PC-9 (cell line): ENCODE results near the gene PRKG1. TPM values are rescaled to one million over a fixed set of nuclear protein-coding genes. Genes with fewer than 3 reads are reported as not detected.

ENCODE experiments used
- BruUV-seq: library from RNA; stranded (reverse); fragments of 400-500 nt; replicated peaks from 2 replicates; lab custom pipeline; 2021; lab: Mats Ljungman, UMichigan
- CTCF ChIA-PET: fragments of 300-600 bp; sonication (Branson Sonifier 250); formaldehyde crosslinking; loops from one replicate; lab custom pipeline; 2022; ENCODE audit warnings: antibody characterized with exemption; lab: Charles Lee
- POLR2A ChIA-PET: fragments of 300-600 bp; sonication (Branson Sonifier 250); formaldehyde crosslinking; loops from one replicate; lab custom pipeline; 2022; ENCODE audit warnings: antibody characterized with exemption; ENCODE audit not compliant: unreplicated experiment; lab: Charles Lee
- DNase-seq, 2 experiments: peaks; one replicate each; pipeline versions ENCODE4 v3.0.0 to v3.0.0-alpha.2; 2015 to 2022; ENCODE audit warnings: mixed read lengths in 1 of 2
- H2AFZ ChIP-seq: fragments of 200-600 bp; sonication (generic); 2 replicates; pipeline ENCODE4 v1.8.1; 2017; ENCODE audit warnings: antibody characterized with exemption
- H3F3A ChIP-seq: fragments of 200-600 bp; sonication (generic); 2 replicates; pipeline ENCODE4 v1.8.1; 2017; ENCODE audit warnings: antibody characterized with exemption, mild to moderate bottlenecking, low read depth; ENCODE audit not compliant: insufficient read depth
- H3K27ac ChIP-seq: fragments of 200-600 bp; sonication (generic); 2 replicates; pipeline ENCODE4 v1.6.1; 2016; ENCODE audit warnings: mixed run types
- H3K27me3 ChIP-seq: fragments of 200-600 bp; sonication (generic); 2 replicates; pipeline ENCODE4 v1.6.1; 2016; ENCODE audit warnings: low read depth, mixed run types; ENCODE audit not compliant: insufficient read depth
- H3K36me3 ChIP-seq: fragments of 200-600 bp; sonication (generic); 2 replicates; pipeline ENCODE4 v1.6.1; 2016; ENCODE audit warnings: low read depth, mixed run types
- H3K4me1 ChIP-seq: fragments of 200-600 bp; sonication (generic); replicated peaks from 2 replicates; pipeline ENCODE4 v1.6.1; 2016; ENCODE audit warnings: mixed run types; ENCODE audit not compliant: insufficient read depth
- H3K4me2 ChIP-seq: fragments of 200-600 bp; sonication (generic); 2 replicates; pipeline ENCODE4 v1.6.1; 2017; ENCODE audit warnings: mixed run types
- H3K4me3 ChIP-seq: fragments of 200-600 bp; sonication (generic); 2 replicates; pipeline ENCODE4 v1.6.1; 2016; ENCODE audit warnings: mixed run types
- H3K79me2 ChIP-seq: fragments of 200-600 bp; sonication (generic); 2 replicates; pipeline ENCODE4 v1.6.1; 2017; ENCODE audit warnings: low read depth, mixed run types
- H3K9me2 ChIP-seq: fragments of 200-600 bp; sonication (generic); 2 replicates; pipeline ENCODE4 v1.8.1; 2017; ENCODE audit warnings: mild to moderate bottlenecking; ENCODE audit not compliant: insufficient read depth
- H3K9me3 ChIP-seq: fragments of 200-600 bp; sonication (generic); 2 replicates; pipeline ENCODE4 v1.8.1; 2016; ENCODE audit warnings: low read depth; ENCODE audit not compliant: insufficient read depth
- H4K20me1 ChIP-seq: fragments of 200-600 bp; sonication (generic); 2 replicates; pipeline ENCODE4 v1.8.1; 2017; ENCODE audit not compliant: insufficient read depth
- EZH2 ChIP-seq: fragments of 200-600 bp; sonication (generic); IDR thresholded peaks from 2 replicates; pipeline ENCODE4 v1.8.0; 2017; ENCODE audit warnings: antibody characterized with exemption, low read depth
- intact Hi-C: fragments of 100-400 bp; cut with micrococcal nuclease; formaldehyde crosslinking; loops from one replicate; pipeline ENCODE4 v1.10.0; 2022; ENCODE audit not compliant: unreplicated experiment
- total RNA-seq: library from RNA; stranded (reverse); gene quantifications from 2 replicates; pipeline ENCODE4 v1.2.3, GENCODE V29; 2021
- TF ChIP-seq, protein P1 (sequence below): fragments of 200-600 bp; sonication (generic); conservative IDR thresholded peaks from 2 replicates; pipeline ENCODE4 v1.6.1; 2017; ENCODE audit warnings: mixed run types, antibody characterized with exemption, mild to moderate bottlenecking, moderate library complexity

PRKG1 gene
- total RNA-seq, 1 experiment from 2014 or later, result 0.70 TPM

DNA sequence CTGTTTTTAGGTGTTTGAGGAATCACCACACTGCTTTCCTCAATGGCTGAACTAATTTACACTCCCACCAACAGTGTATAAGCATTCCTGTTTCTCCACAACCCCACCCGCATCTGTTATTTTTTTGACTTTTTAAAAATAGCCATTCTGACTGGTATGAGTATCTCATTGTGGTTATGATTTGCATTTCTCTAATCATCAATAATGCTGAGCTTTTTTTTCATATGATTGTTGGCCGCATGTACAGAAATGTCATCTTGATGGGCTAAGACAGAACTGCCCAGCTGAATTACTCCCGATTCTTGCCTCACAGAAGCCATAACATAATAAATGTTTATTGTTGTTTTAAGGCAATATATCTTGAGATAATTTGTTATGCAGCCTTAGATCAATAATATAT is 1146.7 kb downstream of the PRKG1 start:
- POLR2A ChIA-PET, result no interaction called here
- Histone ChIP-seq H3K79me2 (no peaks in the 10 kb centered on the region), H3K9me3 (no peaks in the 10 kb centered on the region), H4K20me1 (no peaks in the 10 kb centered on the region), H3F3A (no peaks in the 10 kb centered on the region), H3K4me1 (no peaks in the 10 kb centered on the region), H3K4me3 (no peak overlapping the region), H3K9me2 (no peaks in the 10 kb centered on the region), H3K36me3 (no peaks in the 10 kb centered on the region), H2AFZ (no peak overlapping the region), H3K4me2 (no peak overlapping the region), H3K27ac (no peak overlapping the region), H3K27me3 (no peaks in the 10 kb centered on the region)
- CTCF ChIA-PET, result no interaction called here
- TF ChIP-seq, protein P1, sequence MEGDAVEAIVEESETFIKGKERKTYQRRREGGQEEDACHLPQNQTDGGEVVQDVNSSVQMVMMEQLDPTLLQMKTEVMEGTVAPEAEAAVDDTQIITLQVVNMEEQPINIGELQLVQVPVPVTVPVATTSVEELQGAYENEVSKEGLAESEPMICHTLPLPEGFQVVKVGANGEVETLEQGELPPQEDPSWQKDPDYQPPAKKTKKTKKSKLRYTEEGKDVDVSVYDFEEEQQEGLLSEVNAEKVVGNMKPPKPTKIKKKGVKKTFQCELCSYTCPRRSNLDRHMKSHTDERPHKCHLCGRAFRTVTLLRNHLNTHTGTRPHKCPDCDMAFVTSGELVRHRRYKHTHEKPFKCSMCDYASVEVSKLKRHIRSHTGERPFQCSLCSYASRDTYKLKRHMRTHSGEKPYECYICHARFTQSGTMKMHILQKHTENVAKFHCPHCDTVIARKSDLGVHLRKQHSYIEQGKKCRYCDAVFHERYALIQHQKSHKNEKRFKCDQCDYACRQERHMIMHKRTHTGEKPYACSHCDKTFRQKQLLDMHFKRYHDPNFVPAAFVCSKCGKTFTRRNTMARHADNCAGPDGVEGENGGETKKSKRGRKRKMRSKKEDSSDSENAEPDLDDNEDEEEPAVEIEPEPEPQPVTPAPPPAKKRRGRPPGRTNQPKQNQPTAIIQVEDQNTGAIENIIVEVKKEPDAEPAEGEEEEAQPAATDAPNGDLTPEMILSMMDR, result no peak
- no peak for TF ChIP-seq EZH2
- no TSS peak for BruUV-seq
- intact Hi-C loops, result no loop called here
- no peak for DNase-seq

DNA sequence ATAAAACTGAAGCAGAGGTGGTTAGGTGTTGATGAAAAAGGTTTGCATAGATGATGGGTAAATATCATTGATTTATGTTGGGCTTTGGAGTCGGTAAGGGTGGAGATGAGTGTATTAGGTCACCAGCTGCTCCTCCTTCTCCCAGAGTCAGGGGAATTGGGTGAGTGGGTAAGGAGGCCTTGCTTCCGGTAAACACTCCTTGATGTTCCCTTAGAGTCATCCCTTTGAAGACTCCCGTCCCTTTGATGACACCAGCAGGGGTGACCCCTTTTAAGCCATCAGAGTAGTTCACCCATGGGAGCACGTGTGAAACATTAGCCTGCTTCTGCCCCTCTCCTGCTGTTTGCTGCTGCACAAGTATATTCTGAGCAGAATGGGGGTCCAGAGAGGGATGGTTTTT is 1147.6 kb downstream of the PRKG1 start:
- Histone ChIP-seq H3K27me3 (no peaks in the 10 kb centered on the region), H3K9me3 (no peaks in the 10 kb centered on the region), H3K27ac (no peak overlapping the region), H3K79me2 (no peaks in the 10 kb centered on the region), H3K4me1 (0 out of 2 replicates have a peak, but pooled peaks cover 4% of the 10 kb centered on the region), H3K9me2 (no peaks in the 10 kb centered on the region), H4K20me1 (no peaks in the 10 kb centered on the region), H3K36me3 (no peaks in the 10 kb centered on the region), H3K4me2 (no peak overlapping the region), H2AFZ (no peak overlapping the region), H3K4me3 (no peak overlapping the region), H3F3A (no peaks in the 10 kb centered on the region)
- ChIA-PET CTCF (interaction anchor here (0.5 kb wide), 1 partner anchor 1158 kb away, joined by 3 read pairs; no protein-coding TSS in a partner anchor), POLR2A (no interaction called here)
- intact Hi-C loops, result no loop called here
- DNase-seq, result no peak
- no TSS peak for BruUV-seq
- TF ChIP-seq, protein P1, result no peak
- no peak for TF ChIP-seq EZH2

DNA sequence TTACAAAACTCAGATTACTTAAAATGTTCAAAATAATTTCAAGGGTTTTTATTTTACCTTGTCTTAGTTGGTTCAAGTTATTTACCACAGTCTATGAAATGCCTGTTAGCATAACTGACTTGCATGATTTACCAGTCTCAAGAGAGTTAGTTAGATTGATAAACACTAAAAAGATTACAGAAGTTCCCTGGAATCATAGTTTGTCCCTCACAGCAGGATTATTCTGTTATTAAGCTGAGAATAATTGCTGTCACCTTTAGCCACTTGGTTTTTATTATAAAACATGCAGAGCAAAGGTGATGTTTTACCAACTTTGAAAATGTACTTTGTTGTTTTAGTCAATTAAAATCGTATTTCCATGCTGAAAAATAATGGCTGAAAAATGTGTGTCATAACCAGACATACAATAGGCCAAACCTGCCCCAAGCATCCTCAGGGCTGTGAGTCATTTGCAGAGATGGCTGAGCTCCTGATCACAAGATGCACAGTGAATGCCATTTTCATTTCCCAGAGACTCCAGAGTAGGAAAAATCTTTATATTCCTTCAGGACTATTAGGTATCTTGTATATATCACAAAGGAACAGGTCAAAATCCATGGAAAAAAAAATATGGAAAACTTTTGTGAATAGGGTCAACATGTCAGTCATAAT is 1152.0 kb downstream of the PRKG1 start:
- no peaks in the 10 kb centered on the region for H3K79me2 ChIP-seq
- intact Hi-C loops, result no loop called here
- BruUV-seq, result no TSS peak
- no peak for TF ChIP-seq EZH2
- TF ChIP-seq, protein P1, result no peak
- DNase-seq, result no peak
- no peaks in the 10 kb centered on the region for H3K9me3 ChIP-seq
- H3K36me3 ChIP-seq, result no peaks in the 10 kb centered on the region
- H2AFZ ChIP-seq, result no peak overlapping the region
- H3K4me2 ChIP-seq, result no peak overlapping the region
- ChIA-PET POLR2A (no interaction called here), CTCF (no interaction called here)
- no peak overlapping the region for H3K4me3 ChIP-seq
- no peaks in the 10 kb centered on the region for H4K20me1 ChIP-seq
- H3K9me2 ChIP-seq, result no peaks in the 10 kb centered on the region
- H3K27me3 ChIP-seq, result no peaks in the 10 kb centered on the region
- H3F3A ChIP-seq, result no peaks in the 10 kb centered on the region
- no peak overlapping the region for H3K27ac ChIP-seq
- H3K4me1 ChIP-seq, result 0 out of 2 replicates have a peak, but pooled peaks cover 4% of the 10 kb centered on the region
